Measurements from ENCODE around the gene TMTC2.
"Not testable (repeated sequence)": the region's sequence is repeated elsewhere in the genome, so short reads cannot be mapped to it uniquely, and the experiment has no call there.

Gene TMTC2

DNA sequence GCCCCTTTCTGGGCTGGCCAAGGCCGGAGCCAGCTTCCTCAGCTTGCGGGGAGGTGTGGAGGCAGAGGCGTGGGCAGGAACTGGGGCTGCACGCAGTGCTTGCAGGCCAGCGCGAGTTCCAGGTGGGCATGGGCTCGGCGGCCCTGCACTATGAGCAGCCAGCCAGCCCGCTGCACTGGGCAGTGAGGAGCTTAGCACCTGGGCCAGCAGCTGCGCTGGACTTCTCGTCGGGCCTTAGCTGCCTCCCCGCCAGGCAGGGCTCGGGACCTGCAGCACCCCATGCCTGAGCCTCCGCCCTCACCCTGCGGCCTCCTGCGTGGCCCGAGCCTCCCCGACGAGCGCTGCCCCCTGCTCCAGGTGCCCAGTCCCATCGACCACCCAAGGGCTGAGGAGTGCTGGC, 42.0 kb downstream of the TMTC2 start:
- no peak for DNase-seq

DNA sequence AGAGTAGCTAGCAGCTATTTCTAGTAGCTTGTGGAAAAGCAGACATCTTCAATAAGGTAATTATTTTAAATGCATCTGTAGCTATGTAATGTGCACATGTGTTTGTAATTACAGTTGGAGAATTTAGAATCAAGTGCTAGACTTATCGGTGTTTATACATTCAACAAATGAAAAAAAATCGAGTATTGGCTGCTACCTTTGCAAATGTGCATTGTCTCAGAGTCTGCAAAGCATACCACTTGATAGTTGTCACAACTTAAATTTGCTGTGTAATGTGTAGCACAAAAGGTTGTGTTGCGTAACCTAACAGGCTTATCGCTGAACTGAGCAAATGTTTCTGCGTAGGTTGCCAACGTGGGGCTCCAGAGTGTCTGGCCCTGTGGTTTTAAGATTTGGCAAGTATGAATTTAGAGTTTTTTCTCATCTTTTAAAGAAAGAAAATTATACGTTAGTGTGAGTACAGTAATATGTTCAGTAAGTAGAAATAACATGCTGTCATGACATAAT, 44.3 kb downstream of the TMTC2 start:
- no peak for DNase-seq

DNA sequence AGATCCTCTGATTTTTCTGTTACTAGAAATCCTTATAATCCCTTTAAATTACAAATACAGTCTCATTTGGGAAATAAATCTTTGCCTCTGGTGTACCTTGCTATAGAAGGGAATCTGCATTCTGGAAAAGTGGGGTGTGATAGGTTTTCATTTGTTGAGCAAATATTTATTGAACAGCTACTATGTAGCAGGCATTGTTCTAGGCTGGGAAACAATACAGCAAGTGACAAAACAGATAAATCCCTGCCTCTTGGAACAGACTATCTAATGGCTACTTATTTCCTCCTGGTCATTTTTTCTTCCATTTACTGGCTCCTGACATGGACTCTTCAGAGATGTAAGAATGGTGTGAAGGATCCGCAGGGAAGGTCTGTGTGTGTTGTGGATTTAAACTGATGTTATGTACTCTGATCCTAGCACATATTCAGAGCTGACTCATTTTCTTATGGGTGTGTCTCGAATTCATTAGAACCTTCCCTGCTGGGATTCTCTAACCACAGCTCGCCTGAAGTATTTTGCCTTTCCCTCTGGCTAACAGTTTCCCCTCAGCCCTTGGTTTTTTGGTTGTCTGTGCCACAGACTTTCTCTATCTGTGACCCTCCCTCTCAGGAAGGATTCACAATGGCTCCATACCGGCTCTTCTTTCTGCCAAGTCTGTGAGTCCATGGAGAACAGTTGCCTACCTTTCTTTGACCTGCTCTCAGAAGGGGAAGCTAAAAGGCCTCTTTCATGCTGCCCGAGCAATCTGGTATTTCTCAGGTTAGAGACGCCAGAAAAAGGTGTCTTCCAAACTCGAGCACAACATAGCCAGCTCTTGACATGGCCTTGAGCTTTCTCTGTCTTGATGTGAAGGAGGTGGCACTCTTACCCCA, 53.7 kb downstream of the TMTC2 start:
- DNase-seq = no peak

DNA sequence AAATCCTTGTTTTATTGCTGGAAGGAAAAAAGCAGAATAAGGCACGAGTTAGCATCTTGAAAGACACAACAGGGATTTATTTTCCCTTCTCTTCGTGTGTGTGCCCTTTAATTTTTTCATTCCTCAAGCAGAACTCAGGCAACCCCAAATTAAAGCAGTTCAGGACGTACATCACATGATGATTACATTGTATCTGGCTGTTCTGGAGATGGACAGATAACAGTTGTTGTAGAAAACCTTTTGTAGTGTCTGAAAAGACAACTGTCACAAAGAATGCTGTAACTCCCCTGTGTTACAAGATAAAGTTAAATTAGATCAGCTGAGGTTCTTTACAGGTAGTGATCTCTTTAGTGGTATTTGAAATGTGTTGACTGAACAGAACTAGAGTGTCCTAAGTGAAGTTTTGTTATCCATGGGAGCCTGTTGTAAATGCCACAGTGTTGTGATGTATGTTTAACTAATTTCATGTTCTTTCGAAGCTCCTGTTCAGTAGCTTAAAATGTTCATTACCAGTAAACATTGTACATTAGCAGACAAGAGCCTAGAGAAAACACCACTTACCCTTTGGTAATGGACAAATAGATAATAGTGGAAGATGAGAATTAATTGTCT, 58.5 kb downstream of the TMTC2 start:
- DNase-seq = no peak

DNA sequence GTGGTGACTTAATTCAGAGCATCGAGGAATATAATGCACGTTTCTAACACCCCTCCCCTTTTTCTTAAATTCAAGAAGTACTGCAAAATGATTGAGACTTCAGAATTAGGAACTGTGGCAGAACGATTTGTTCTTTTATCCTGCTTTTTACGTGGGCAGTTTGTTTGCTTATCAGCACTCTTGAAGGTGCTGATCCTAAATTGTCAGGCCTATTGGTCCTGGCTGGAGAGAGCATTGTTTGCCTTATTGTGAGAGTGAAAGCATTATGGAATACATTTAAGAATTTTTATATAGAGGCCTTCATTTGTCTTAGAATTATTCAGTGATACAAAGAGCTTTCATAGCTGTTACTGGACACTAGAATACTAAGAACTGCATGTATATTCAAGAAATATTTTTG, 59.1 kb downstream of the TMTC2 start:
- no peak for DNase-seq

DNA sequence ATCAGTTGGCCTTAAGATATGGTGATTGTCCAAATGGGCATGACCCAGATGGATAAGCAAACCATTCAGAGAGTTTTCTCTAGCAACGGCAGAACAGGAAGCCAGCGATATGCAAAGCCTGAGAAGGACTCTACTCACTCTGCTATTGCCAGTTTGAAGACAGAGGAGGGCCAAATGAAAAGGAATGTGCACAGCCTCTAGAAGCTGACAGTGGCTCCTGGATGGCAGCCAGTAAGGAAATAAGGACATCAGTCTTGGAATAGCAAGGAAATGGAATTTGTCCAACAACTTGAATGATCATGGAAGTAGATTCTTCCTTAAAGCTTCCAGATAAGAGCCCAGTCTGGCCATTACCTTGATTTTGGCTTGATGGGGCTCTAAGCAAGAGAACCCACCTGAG, 60.0 kb downstream of the TMTC2 start:
- no peak for DNase-seq

DNA sequence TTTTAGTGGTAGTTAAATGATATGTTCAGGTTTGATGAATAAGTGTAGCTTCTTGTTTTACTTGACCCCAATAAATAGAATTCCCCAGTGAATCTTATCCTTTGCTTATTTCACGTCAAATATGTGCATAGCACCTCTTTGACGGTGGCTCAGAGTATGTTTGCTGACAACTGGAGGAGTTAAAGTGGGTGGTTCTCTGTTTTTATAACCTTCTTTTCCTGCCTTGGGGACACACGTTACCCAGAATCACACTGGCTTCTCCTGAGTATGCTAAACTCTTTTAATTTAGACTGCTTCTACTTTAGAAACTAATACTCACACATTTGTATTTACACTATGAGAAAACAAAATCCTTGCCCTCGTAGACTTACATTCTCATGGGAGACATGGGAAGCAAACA, 62.3 kb downstream of the TMTC2 start:
- DNase-seq = no peak

DNA sequence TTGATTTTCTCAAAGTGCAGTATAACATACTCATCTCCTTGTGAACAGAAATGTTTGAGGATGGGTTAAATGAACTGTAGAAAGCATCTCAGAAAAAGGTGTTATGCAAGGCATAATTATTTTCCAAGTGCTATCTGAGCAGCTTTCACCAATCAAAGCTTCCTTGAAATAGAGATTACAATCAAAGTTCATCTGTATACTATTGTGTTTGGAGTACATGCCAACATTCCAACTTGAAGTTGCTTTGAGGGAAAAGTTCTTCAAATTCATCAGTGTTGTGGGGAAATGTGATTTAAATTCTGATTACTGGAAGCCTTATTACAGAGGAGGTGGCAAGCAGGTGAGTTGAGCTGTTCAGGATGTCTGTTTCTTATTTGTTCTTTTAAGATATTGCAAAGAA, 68.2 kb downstream of the TMTC2 start:
- no peak for DNase-seq

DNA sequence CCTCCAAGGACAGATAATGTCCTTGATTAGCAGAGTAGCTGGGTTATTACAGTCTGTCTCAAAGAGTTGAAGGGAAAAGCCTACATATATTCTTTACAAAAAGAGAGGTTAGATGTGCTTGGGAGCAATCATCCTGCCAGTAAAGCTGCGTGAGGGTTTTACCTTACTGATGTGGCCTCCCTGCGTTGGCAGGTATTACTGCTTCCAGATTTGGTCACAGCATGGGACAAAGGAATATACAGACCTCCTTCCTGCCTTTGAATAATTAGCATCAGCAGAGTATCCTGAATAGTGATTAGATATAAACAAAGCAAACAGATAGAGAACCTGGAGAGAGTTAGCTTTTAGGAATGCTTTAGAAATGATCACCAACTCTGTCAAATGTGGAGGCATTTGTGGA, 69.6 kb downstream of the TMTC2 start:
- no peak for DNase-seq

DNA sequence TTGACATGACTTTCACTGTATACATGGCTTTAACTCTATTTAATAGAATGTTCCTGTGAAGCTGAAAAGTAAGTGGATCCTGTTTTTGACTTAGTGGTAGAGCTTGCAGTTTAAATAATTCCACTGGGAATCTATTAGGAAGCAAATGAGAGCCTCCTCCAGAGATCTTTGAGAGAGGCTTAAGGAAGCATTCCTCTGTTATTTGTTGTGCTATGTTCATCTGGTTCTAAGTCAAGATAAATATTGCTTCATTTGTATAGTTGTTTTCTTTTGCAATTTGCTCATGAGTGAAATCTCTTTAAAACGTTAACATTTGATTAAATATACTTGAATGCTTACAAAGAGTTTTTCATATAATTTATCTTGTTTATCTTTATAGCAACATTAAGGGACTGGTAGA, 70.4 kb downstream of the TMTC2 start:
- DNase-seq = no peak

DNA sequence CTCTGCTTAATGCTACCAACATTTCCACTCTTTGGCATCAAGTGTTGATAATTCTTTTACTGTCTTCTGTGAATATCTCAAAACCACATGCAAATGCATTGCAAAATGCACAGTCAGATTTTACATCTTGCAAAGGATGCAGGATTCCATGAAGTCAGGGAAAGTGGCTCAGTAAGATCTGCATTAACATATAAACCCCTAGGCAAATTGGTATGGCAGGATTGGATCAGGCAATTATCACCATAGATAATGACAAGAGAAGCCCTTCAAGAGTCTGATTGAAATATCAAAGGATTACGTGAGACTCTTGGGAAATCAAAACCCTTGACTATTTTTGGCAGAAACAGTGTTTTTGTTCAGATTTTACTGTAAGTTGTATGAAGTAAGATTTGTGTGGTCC, 71.0 kb downstream of the TMTC2 start:
- DNase-seq = no peak

DNA sequence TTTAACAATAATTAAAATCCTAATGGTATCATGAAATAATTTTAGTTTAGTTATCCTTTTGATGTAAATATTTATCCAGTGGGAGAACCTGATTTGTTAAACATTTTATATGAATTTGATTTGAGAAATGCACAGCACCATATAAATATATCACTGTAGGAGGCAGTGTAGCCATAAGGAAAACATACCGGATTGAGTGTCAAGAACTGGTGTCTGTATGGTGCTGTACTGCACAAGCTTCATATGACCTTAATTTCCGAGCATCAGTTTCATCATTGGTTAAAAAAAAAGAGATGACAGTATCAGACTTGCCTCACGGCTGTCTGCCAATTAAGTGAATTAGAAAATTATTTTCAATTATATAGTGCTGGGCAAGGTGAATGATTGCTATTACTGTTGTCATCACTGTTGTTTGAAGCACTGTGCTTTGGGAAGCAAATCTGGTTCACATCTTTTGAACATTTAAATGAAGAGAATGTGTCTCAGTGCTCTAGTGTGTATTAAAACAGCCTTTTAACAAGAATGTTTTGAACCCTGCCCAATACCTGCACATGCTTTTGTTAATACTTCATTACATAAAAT, 72.1 kb downstream of the TMTC2 start:
- DNase-seq = no peak

DNA sequence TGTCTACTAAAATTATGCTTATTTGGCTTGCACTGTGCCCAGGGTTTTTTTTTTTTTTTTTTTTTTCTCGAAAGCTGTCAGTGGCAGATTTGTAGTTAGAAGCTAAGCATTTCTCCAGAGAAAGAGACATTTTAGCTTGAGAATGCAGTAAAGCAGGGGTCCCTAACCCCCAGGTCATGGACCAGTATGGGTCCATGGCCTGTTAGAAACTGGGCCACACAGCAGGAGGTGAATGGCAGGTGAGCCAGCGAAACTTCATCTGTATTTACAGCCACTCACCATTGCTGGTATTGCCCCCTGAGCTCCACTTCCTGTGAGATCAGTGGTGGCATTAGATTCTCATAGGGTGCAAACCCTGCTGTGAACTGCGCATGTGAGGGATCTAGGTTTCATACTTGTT, 73.7 kb downstream of the TMTC2 start:
- no peak for DNase-seq

DNA sequence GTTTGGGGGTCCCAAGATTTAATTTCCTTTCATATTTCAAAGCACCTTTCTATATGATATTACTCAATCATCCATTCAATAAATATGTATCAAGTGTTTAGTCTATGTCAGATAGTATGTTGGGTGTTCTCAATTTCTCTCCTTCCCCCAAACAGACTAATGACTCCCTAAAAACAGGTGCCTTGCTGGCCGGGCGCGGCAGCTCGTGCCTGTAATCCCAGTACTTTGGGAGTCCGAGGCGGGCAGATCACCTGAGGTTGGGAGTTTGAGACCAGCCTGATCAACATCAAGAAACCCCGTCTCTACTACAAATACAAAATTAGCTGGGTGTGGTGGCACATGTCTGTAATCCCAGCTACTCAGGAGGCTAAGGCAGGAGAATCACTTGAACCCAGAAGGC, 78.5 kb downstream of the TMTC2 start:
- DNase-seq = not testable (repeated sequence)

DNA sequence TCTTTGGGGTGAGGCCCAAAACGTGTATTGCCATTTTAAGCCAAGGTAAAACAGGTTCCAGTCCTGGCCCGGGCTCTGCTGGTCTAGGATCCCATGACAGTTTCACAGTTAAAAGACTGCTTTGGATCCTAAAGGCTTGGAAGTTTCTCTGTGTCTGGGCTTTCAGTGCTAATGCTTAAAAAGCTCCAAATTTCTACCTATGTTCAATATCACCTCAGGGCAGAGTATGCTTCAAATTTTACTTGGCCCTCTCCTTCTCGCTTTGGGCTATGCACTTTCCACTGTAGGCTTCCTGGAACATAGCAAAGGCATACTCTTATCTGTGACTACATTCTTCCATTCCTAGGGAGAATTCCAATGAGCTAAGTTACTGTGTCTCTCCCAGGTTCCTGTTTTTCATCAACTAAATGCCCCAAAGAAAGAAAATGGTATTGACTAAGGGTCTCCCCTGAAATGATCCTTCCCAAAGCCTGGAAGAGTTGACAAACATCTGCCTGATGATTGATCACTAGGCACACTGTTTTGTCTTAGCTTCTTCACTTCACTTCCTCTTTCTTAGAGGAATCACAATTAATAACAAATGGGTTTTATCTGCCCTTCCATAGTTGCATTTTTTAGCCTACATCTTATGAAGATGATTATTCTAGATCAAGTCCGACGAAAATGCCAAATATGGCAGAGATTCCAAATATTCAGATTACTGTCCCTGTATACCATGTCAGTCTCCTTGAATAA, 79.4 kb downstream of the TMTC2 start:
- no peak for DNase-seq

DNA sequence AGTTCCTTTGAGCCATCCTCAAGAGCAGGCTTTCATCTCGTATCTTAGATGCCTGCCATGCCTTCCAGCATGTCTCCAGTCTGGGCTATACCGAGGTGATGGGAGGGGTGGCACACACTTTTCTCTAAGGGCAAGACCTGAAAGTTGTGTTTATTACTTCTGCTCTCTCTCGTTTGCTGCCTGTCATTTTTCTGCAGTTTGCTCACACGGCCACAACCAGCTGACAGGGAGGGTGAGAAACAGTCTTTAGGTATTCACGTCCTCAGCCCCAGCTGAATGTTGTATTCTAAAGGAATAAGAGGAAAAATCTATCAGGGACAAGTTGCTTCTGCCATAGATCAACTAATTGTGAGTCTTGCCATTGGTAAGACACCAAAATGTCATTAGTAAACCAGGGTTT, 88.0 kb downstream of the TMTC2 start:
- no peak for DNase-seq

DNA sequence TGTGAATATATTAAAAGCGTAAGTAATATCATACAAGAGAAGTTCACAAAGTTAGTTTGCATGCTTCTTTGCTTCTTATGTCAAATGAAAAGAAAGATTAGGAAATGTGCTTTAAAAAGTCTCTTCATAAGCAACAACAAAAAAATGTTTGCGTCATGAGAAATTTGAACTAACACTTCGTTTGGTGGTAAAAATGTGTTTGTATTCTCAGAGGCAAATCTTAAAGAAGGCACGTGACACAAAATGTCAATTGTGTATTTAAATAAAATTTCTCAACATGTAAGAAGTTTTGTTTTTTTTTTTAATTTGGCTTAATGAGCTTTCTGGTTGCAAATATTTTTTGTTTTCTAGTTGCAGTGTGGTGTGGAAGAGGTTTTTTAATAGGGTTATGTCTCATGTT, 93.8 kb downstream of the TMTC2 start:
- DNase-seq = no peak

DNA sequence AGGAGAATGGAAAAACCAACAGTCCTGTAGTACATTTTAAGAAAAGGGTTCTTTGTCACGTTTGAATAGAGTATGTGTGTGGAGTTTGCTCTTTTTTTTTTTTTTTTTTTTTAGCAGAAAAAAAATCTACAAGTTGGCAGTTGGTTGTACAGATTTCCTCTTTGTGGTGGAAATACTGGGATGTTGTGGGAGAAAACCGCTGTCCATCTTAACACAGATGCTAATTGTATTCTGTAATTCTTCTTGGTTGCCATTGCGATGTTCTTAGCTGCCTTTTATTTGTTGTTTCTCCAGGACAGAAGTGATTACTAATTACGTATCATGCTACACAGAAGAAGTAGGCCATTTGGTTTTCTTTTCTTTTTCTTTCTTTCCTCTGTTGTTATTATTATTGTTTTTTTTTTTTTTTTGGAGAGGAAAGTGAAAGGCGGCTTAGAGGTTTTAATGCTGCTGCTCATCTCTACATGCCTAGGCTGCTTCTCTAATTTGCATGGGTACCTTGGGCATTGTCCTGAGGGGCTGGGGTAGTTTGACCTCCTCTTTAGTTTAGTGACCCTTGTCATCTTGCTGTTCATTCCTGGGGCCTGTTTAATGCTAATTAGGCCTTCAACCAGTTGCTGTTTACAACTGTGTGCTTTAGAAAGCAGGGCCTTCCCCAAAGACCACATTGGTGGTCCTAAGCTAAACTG, 94.7 kb downstream of the TMTC2 start:
- DNase-seq = no peak

DNA sequence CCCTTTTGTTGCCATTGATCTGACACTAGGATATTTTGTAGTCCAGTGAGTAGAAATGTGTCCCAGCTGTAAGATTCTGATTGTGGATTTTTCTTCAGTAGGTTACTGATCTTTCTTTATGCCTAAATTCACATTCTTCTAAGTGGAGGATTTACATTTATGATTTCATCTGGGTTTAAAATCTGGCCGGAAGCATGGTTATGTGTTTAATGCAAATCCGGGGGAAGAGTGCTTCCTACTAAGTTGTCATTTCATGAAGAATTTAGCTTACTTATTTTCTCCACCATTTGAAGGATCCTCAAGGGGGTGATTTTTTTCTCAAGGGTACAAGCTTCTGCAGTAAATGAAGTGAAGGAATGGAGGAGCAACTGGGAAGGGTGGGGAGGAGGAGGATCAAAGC, 96.7 kb downstream of the TMTC2 start:
- no peak for DNase-seq

DNA sequence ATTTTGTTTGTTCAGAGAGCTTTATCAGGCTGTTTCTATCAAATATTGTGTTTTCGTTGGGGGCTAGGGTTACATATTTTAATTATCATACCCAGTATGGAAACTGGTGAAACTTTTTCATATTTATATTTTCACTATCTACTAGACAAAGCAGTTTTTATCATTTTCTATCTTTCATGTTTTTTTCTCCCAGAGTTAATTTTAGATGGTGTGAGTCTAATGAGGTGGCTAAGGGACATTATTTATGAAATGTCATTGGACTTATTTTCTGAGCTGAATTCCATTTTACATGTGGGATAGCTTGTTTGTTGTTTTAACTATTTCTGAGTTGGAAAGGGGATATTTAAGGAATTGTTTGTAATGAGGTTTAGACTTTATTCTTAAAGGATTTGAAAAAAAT, 100.3 kb downstream of the TMTC2 start:
- no peak for DNase-seq

DNA sequence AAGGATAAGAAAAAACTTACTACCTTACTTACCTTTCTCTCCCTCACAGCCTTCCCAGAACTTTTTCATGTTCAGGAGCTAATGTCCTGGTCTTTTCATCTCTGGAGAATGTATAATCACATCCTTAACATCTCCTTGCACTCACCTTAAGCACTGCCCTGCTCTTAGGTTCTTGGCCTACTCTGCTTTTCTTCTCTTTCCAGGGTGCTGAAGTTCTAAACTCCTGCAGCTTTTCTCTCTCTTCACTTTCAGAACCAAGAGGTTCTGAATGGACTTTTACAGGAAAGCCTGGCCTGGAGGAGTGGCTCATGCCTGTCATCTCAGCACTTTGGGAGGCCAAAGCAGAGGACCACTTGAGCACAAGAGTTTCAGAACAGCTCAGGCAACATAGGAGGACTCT, 101.9 kb downstream of the TMTC2 start:
- DNase-seq = no peak

DNA sequence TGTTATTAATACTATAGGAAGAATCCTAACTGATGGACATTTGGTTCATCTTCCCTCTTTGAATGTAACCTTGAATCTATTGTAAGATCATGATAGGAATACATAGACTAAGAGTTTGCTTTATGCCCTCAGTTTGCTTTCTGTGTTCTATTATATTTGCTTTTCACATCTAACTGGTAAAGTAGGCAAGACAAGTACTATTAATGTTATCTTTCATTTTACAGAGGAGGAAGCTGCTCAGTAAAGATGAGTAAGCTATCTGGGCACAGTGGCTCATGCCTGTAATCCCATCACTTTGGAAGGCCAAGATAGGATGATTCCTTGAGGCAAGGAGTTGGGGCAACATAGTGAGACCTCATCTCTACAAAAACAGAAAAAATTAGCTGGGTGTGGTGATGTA, 103.0 kb downstream of the TMTC2 start:
- DNase-seq = no peak

DNA sequence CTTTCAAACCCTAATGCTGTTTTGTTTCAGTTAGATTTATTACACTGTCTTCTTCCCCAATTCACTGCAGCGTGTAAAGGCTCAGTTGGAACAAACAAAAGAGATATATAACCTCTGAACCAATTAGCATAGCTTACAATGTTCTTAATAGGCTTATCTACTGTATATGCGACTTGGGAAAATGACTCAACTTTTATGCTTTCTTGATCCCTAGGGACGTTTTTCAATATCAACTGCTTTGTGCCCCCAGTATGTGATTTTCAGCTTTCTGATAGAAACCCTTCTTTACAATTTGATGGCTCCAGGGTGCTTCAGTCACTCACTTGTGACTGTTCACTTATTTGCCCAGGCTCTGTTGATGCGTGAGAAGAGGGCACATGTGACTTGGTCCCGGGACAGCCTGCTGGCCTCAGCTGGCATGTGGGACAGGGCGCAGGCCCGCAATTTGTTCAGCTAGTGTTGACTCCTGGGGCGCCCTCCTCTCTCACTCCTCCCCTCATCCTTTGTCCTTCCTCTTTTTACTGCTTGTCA, 107.1 kb downstream of the TMTC2 start:
- DNase-seq = no peak

All from stimulated activated CD4-positive, alpha-beta T cell treated with anti-CD3 and anti-CD28 coated beads, Interleukin-12 subunit alpha, Interleukin-12 subunit beta, amount 100 ng/mL, for 4 hours (primary cell).